Measurements from ENCODE around the gene ZDHHC14. TPM values are rescaled to one million over a fixed set of nuclear protein-coding genes. Genes with fewer than 3 reads are reported as not detected.

The ZDHHC14 gene
- total RNA-seq, 1 experiment from 2014 or later = 17.3 TPM

- TF ChIP-seq, protein P1, sequence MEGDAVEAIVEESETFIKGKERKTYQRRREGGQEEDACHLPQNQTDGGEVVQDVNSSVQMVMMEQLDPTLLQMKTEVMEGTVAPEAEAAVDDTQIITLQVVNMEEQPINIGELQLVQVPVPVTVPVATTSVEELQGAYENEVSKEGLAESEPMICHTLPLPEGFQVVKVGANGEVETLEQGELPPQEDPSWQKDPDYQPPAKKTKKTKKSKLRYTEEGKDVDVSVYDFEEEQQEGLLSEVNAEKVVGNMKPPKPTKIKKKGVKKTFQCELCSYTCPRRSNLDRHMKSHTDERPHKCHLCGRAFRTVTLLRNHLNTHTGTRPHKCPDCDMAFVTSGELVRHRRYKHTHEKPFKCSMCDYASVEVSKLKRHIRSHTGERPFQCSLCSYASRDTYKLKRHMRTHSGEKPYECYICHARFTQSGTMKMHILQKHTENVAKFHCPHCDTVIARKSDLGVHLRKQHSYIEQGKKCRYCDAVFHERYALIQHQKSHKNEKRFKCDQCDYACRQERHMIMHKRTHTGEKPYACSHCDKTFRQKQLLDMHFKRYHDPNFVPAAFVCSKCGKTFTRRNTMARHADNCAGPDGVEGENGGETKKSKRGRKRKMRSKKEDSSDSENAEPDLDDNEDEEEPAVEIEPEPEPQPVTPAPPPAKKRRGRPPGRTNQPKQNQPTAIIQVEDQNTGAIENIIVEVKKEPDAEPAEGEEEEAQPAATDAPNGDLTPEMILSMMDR (IDR thresholded peaks at IDR 0.05; ENCODE audit: unreplicated experiment) = no peak
- Mint-ChIP-seq H3K36me3 (ENCODE audit: insufficient read depth, unreplicated experiment) (no peaks in the 10 kb centered on the region), H3K9me3 (ENCODE audit: low read depth, unreplicated experiment) (no peaks in the 10 kb centered on the region), H3K4me1 (ENCODE audit: low read depth, unreplicated experiment) (peaks cover 11% of the 10 kb centered on the region), H3K4me3 (ENCODE audit: low read depth, unreplicated experiment) (no peak overlapping the region), H3K27me3 (ENCODE audit: unreplicated experiment) (no peaks in the 10 kb centered on the region), H3K27ac (ENCODE audit: unreplicated experiment) (no peak overlapping the region)
- intact Hi-C loops (cut with micrococcal nuclease; ENCODE audit: unreplicated experiment) = no loop called here
- BruUV-seq (replicated peaks) = no TSS peak
- CTCF ChIA-PET = no interaction called here
- DNase-seq = no peak
Observed at GRCh38 chr6:157432892-157433265, 51.9 kb downstream of the ZDHHC14 start.

DNA sequence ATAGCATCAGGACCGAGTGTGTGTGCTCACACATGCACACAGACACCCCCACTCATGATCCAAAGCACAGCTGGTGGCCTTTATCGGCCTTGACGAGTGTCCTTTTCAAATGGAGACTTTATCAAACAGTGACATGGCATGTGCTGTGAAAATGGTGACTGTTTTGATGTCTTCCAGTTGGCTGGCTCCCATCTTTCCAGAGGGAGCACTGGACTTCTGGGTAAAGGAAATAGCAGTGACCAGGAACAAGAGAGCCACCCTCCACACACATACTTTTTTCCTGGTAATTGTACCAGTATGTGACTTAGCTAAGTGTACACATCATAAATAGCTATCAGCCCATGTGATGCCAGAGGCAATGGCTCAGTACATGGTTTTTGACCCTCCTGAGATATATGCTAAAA, 52.7 kb downstream of the ZDHHC14 start:
- intact Hi-C loops (cut with micrococcal nuclease; ENCODE audit: unreplicated experiment) = no loop called here
- peaks cover 8% of the 10 kb centered on the region for H3K4me1 Mint-ChIP-seq (ENCODE audit: low read depth, unreplicated experiment)
- H3K27me3 Mint-ChIP-seq (ENCODE audit: unreplicated experiment) = no peaks in the 10 kb centered on the region
- TF ChIP-seq, protein P1 (IDR thresholded peaks at IDR 0.05; ENCODE audit: unreplicated experiment) = no peak
- DNase-seq = no peak
- CTCF ChIA-PET = no interaction called here
- no peaks in the 10 kb centered on the region for H3K9me3 Mint-ChIP-seq (ENCODE audit: low read depth, unreplicated experiment)
- BruUV-seq (replicated peaks) = no TSS peak
- no peak overlapping the region for H3K27ac Mint-ChIP-seq (ENCODE audit: unreplicated experiment)
- no peaks in the 10 kb centered on the region for H3K36me3 Mint-ChIP-seq (ENCODE audit: insufficient read depth, unreplicated experiment)
- no peak overlapping the region for H3K4me3 Mint-ChIP-seq (ENCODE audit: low read depth, unreplicated experiment)

DNA sequence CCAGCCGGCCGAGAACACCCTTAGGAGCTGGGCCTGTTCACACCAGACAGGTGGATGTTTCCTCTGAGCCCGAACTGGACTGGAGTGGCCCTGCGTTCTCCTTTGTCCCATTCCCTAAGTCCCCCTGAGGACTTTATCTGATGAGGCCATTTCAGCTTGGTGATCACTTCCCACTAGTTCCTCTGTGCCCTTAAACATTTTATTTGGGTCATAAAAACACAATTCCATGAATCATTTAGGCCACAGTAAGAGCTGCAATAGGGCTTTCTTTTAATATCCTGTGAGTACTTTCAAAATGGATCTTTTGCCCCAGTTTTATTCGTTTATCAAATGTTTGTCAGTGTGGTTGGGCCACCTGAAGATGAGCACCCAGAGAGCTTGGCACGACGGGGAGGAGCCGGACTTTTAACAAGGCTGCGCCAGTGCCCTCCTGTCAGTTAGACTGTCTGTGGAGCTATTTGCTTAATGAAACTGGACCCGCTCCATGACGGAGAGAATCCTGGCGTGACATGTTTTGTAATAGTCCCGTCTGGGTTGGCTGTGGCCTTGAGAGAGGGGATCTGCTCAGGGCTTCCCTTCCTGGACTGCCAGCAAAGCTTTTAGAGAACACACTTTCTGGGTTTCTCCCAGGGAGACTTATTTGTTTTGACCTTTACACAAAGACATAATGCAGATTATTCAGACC, 53.5 kb downstream of the ZDHHC14 start:
- no peak overlapping the region for H3K27ac Mint-ChIP-seq (ENCODE audit: unreplicated experiment)
- BruUV-seq (replicated peaks) = no TSS peak
- no peaks in the 10 kb centered on the region for H3K27me3 Mint-ChIP-seq (ENCODE audit: unreplicated experiment)
- no peaks in the 10 kb centered on the region for H3K9me3 Mint-ChIP-seq (ENCODE audit: low read depth, unreplicated experiment)
- no peak for DNase-seq
- CTCF ChIA-PET = no interaction called here
- no peak overlapping the region for H3K4me3 Mint-ChIP-seq (ENCODE audit: low read depth, unreplicated experiment)
- H3K36me3 Mint-ChIP-seq (ENCODE audit: insufficient read depth, unreplicated experiment) = no peaks in the 10 kb centered on the region
- TF ChIP-seq, protein P1 (IDR thresholded peaks at IDR 0.05; ENCODE audit: unreplicated experiment) = no peak
- peaks cover 8% of the 10 kb centered on the region for H3K4me1 Mint-ChIP-seq (ENCODE audit: low read depth, unreplicated experiment)
- intact Hi-C loops (cut with micrococcal nuclease; ENCODE audit: unreplicated experiment) = no loop called here

GRCh38 chr6:157436219-157436943, 55.4 kb downstream of the ZDHHC14 start:
- H3K27me3 Mint-ChIP-seq (ENCODE audit: unreplicated experiment) = no peaks in the 10 kb centered on the region
- no peak overlapping the region for H3K4me3 Mint-ChIP-seq (ENCODE audit: low read depth, unreplicated experiment)
- peaks cover 8% of the 10 kb centered on the region for H3K4me1 Mint-ChIP-seq (ENCODE audit: low read depth, unreplicated experiment)
- CTCF ChIA-PET = no interaction called here
- TF ChIP-seq, protein P1 (IDR thresholded peaks at IDR 0.05; ENCODE audit: unreplicated experiment) = no peak
- intact Hi-C loops (cut with micrococcal nuclease; ENCODE audit: unreplicated experiment) = no loop called here
- H3K27ac Mint-ChIP-seq (ENCODE audit: unreplicated experiment) = no peak overlapping the region
- H3K9me3 Mint-ChIP-seq (ENCODE audit: low read depth, unreplicated experiment) = no peaks in the 10 kb centered on the region
- no TSS peak for BruUV-seq (replicated peaks)
- no peak for DNase-seq
- no peaks in the 10 kb centered on the region for H3K36me3 Mint-ChIP-seq (ENCODE audit: insufficient read depth, unreplicated experiment)

Data from Calu3 (cell line).